H1 (cell line): Measurements from ENCODE around the gene CEP85L. TPM values are rescaled to one million over a fixed set of nuclear protein-coding genes. Genes with fewer than 3 reads are reported as not detected.

Experiments
- GTF2F1 ChIP-seq: IDR thresholded peaks from 2 replicates; pipeline ENCODE4 v1.6.1; 2012; ENCODE audit warnings: low read depth, low read length, improper control_type of control experiment, borderline replicate concordance
- polyA plus RNA-seq, 7 experiments: library from polyadenylated mRNA; depleted of rRNA in 3 of 7; stranded (reverse) in 5 of 7; unstranded in 2 of 7; fragments of >200 nt in 5 of 7; fragments of 200-250 nt in 2 of 7; gene quantifications; 1 replicate in 5 of 7; 2 replicates in 1 of 7; 4 replicates in 1 of 7; pipeline versions ENCODE4 v1.2.1 to v1.2.3, GENCODE V29; 2011 to 2013; ENCODE audit warnings: missing spikeins in 2 of 7, mixed read lengths in 2 of 7
- total RNA-seq: library from RNA; stranded (reverse); fragmentation: NEBNext Ultra II Directional; extraction: Animal tissue kit (Norgen Biotek cat#: 25700); gene quantifications from 2 replicates; pipeline ENCODE4 v1.2.1, GENCODE V29; 2021

CEP85L gene
- total and polyA plus RNA-seq, 2 of the 8 experiments (the other 6 are each of a cell fraction or from before 2014, with no cell fraction given): 3.2 to 27.6 TPM

DNA sequence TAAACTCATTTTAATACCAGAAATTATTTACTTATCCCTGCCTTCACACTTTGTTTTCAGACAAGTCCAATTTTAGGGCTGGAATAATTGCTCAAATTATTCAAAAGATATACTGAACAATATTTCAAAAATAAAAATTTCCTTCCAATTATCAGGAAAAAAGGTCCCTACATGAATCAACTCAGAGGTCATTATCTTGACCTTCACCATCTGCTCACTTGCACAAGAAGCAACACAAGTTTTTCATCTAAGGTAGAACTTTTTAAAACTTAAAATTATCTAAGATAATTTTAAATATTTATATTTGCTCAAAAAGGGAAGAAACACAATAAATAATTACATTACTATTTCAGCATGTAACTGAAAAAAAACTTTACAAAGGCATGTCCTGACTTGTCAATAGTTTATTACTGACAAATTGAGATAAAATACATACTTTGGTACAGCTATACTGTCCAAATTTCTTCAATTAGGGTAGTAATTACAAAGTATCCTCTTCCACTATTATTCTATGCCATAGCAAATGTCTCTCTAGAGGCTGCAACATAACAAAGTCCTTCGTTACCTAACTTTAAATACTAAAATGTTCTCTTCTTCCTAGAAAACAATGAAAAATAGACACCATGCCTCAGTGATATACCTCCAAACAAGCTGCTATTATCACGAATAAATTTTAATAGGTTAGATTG lies 2.4 kb downstream of the CEP85L start (continued):
- no peak for TF ChIP-seq GTF2F1
